Pancreas (tissue), 10 donors: ENCODE data around the gene DNAH6. TPM values are rescaled to one million over a fixed set of nuclear protein-coding genes. Genes with fewer than 3 reads are reported as not detected.
"Not testable (repeated sequence)": the region's sequence is repeated elsewhere in the genome, so short reads cannot be mapped to it uniquely, and the experiment has no call there.

Source experiments
- ATAC-seq, 4 donors: fragments of 200-7000 bp; cut with Tn5 transposase; one replicate each; pipeline versions ENCODE4 v1.8.0 to v1.9.1; 2020; ENCODE audit warnings: mild to moderate bottlenecking in 4 of 4, moderate library complexity in 4 of 4
- DNase-seq, 6 donors: peaks; one replicate each; pipeline ENCODE4 v3.0.0-alpha.2; 2020
- FAIRE-seq: peaks from 2 replicates; lab custom pipeline; 2012; peaks lifted over from hg19 to GRCh38; lab: Jason Lieb, UNC
- H3K27ac ChIP-seq, 4 donors: fragments of 200-600 bp; sonication (generic); 1 replicate in 3 of 4; 2 replicates in 1 of 4; pipeline versions ENCODE4 v1.5.0 to v1.8.0; 2020
- H3K27me3 ChIP-seq, 4 donors: fragments of 200-600 bp; one replicate each; pipeline ENCODE4 v1.8.0; 2021
- H3K36me3 ChIP-seq, 3 donors: fragments of 200-600 bp; sonication (generic) in 1 of 3; one replicate each; pipeline versions ENCODE4 v1.5.0 to v1.8.0; 2020 to 2021
- H3K4me1 ChIP-seq, 3 donors: fragments of 200-600 bp; one replicate each; pipeline ENCODE4 v1.8.0; 2021
- H3K4me3 ChIP-seq, 4 donors: fragments of 200-600 bp; sonication (generic) in 2 of 4; one replicate each; pipeline versions ENCODE4 v1.5.0 to v1.8.0; 2020 to 2021
- H3K9me3 ChIP-seq, 4 donors: fragments of 200-600 bp; one replicate each; pipeline ENCODE4 v1.8.0; 2021
- WGBS, 2 donors: extraction: QIAGEN DNeasy Blood & Tissue Kit; methylation state at CpG; one replicate each; pipeline ENCODE4 v1.1.7; 2013; 5-methylcytosine and 5-hydroxymethylcytosine counted together
- intact Hi-C, 3 donors: fragments of 100-400 bp; cut with DNase I; formaldehyde crosslinking; loops; one replicate each; pipeline versions ENCODE4 v1.11.1 to v1.14.2; 2022
- polyA plus RNA-seq, 2 donors: library from polyadenylated mRNA; stranded (reverse); fragments of 200-250 nt; gene quantifications; one replicate each; pipeline ENCODE4 v1.2.3, GENCODE V29; 2013
- total RNA-seq, 6 donors: library from RNA; stranded (reverse); fragmentation: NEBNext Ultra II Directional in 4 of 6; extraction: Animal tissue kit (Norgen Biotek cat#: 25700) in 4 of 6; gene quantifications; one replicate each; pipeline versions ENCODE4 v1.2.1 to v1.2.4, GENCODE V29; 2021 to 2023
- TF ChIP-seq, protein P1 (sequence below), 4 donors: fragments of 200-600 bp; sonication (generic) in 3 of 4; IDR thresholded peaks; one replicate each; pipeline versions ENCODE4 v1.5.0 to v1.8.0; 2021; ENCODE audit warnings: antibody characterized with exemption in 4 of 4
- donor health status: healthy with polysubstance abuse.
- donor health status: DM: no; HTN: no; CAD: no; lungs with moderate emphysema.
- donor health status: DM: no; HTN: no; CAD: no.
- donor health status: control.
- donor health status: control.
- donor health status: Bipolar disorder and iron deficiency.
- donor health status: DM: yes; HTN: yes; CAD: no.
- donor health status: DM: no; HTN: no; CAD: no.
- donor health status: DM: no; HTN: no; CAD: no.
- donor health status: DM: yes; HTN: yes; CAD: no.

DNAH6 gene
- total and polyA plus RNA-seq, 8 donors = 0.19 to 1.6 (median 0.81) TPM

DNA sequence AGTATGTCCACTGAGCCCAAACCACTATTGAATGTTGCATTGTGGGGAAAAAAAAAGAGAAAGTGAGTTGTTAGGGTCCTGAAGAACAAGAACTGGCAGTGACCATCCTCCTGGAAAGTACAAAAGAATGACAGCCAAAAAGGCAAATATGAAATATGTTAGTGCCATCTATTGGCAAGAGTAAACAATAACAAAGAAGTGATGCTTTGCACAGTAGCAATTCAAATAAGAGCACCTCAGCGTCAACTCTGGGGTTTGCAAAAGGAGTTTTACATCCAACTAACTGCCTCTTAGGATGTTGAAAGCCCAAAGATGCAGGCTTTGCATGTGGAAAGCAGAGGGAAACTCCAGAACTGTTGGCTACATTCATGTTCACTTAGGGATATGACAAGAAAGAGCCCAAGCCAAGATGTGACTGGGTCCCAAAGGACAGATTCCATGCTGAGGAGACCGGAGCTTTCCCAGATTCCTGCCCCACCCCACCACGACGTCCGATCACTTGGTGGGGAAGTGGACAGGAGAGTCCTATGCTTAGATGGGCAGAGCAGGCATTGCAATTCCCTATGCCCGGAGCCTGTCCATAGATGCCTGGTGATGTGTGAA, 349.0 kb downstream of the DNAH6 start:
- Histone ChIP-seq H3K9me3 (no peaks in the 10 kb centered on the region), H3K4me3 (no peak overlapping the region), H3K36me3 (no peaks in the 10 kb centered on the region), H3K27ac (no peak overlapping the region), H3K4me1 (no peaks in the 10 kb centered on the region), H3K27me3 (no peaks in the 10 kb centered on the region)
- TF ChIP-seq, protein P1, sequence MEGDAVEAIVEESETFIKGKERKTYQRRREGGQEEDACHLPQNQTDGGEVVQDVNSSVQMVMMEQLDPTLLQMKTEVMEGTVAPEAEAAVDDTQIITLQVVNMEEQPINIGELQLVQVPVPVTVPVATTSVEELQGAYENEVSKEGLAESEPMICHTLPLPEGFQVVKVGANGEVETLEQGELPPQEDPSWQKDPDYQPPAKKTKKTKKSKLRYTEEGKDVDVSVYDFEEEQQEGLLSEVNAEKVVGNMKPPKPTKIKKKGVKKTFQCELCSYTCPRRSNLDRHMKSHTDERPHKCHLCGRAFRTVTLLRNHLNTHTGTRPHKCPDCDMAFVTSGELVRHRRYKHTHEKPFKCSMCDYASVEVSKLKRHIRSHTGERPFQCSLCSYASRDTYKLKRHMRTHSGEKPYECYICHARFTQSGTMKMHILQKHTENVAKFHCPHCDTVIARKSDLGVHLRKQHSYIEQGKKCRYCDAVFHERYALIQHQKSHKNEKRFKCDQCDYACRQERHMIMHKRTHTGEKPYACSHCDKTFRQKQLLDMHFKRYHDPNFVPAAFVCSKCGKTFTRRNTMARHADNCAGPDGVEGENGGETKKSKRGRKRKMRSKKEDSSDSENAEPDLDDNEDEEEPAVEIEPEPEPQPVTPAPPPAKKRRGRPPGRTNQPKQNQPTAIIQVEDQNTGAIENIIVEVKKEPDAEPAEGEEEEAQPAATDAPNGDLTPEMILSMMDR (IDR thresholded peaks at IDR 0.05) = no peak
- DNase-seq (no peak), ATAC-seq (peak in 1 of 4 donors; percentile 65), FAIRE-seq (peak; percentile 9)
- WGBS, 2 donors = 57 to 62% methylated on average over 6 of the region's 6 CpGs
- intact Hi-C loops = no loop called here

DNA sequence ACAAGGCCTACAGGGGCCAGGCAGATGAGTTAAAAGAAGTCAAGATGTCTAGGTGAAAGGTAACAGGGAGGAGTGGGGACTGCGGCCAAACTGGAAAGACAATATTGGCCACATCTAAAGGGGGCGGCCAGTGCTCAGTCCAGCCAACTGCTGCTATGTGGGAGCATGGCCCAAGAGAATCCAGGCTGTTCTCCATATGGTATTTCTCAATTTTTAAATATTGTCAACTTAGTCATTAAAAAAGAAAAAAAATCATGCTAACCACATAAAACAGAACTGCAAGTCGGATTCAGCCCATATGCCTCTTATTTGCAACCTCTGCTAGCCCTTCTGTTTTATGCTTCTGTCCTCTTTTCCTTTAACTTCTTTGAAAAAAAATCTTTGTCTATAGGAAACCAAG, 349.8 kb downstream of the DNAH6 start:
- WGBS, 2 donors = 80 to 87% methylated on average over 3 of the region's 3 CpGs

DNA sequence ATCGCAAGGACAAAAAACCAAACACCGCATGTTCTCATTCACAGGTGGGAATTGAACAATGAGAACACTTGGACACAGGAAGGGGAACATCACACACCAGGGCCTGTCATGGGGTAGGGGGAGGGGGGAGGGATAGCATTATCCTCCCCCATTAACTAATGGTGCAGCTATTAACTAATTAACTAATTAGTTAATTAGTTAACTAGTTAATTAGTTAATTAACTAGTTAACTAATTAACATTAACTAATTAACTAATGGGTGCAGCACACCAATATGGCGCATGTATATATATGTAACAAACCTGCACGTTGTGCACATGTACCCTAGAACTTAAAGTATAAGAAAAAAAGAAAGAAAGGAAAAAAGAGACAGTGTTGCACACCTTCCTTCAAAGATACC, 352.0 kb downstream of the DNAH6 start:
- DNase-seq, intact Hi-C loops, H3K9me3 ChIP-seq, H3K4me1 ChIP-seq, H3K27me3 ChIP-seq, H3K36me3 ChIP-seq, H3K4me3 ChIP-seq, FAIRE-seq, ATAC-seq, H3K27ac ChIP-seq: not testable (repeated sequence)
- 80% methylated on average over 2 of the region's 4 CpGs for WGBS, 2 donors

More for the DNA sequence above, 349.8 kb downstream of the DNAH6 start:
- intact Hi-C loops = no loop called here
- no peak overlapping the region for H3K27ac ChIP-seq
- H3K4me1 ChIP-seq = no peaks in the 10 kb centered on the region
- TF ChIP-seq, protein P1 (IDR thresholded peaks at IDR 0.05) = no peak
- no peaks in the 10 kb centered on the region for H3K36me3 ChIP-seq
- no peaks in the 10 kb centered on the region for H3K27me3 ChIP-seq
- DNase-seq (no peak), ATAC-seq (peak in 1 of 4 donors; percentile 25), FAIRE-seq (no peak)
- no peaks in the 10 kb centered on the region for H3K9me3 ChIP-seq
- H3K4me3 ChIP-seq = no peak overlapping the region

Other genes starting within 250 kb of the DNAH6 start
- gene SUCLG1, start 57.2 kb upstream of the DNAH6 start, total RNA-seq = 10 to 100 TPM; 33.1 to 49.6 (median 40.7) TPM
- 10 to 100 TPM; 43.8 to 69.5 TPM for gene SUCLG1, start 57.2 kb upstream of the DNAH6 start, polyA plus RNA-seq